K562 (cell line): ENCODE data around the gene NIFK. TPM values are rescaled to one million over a fixed set of nuclear protein-coding genes. Genes with fewer than 3 reads are reported as not detected.

Source experiments
- BRF1 ChIP-seq: IDR thresholded peaks from 3 replicates; pipeline ENCODE4 v1.6.1; 2011; ENCODE audit warnings: borderline replicate concordance, mild to moderate bottlenecking; ENCODE audit not compliant: insufficient read length; ENCODE audit errors: extremely low read depth
- E2F5 ChIP-seq: sonication (generic); formaldehyde crosslinking; IDR thresholded peaks from 2 replicates; pipeline ENCODE4 v1.8.0; 2022; ENCODE audit warnings: mild to moderate bottlenecking, missing genetic modification reagents
- EHMT2 ChIP-seq: fragments of 450-650 bp; IDR thresholded peaks from 2 replicates; pipeline ENCODE4 v1.6.1; 2018; ENCODE audit warnings: antibody characterized with exemption
- FOXM1 ChIP-seq, 2 experiments: fragments of 450-650 bp in 1 of 2; sonication (generic) in 1 of 2; formaldehyde crosslinking in 1 of 2; IDR thresholded peaks; 2 replicates each; pipeline versions ENCODE4 v1.6.1 to v1.9.0; 2017 to 2022; ENCODE audit warnings: low read depth in 2 of 2, mild to moderate bottlenecking in 2 of 2, missing genetic modification reagents in 1 of 2, moderate library complexity in 1 of 2
- FOXP4 ChIP-seq: sonication (generic); formaldehyde crosslinking; IDR thresholded peaks from 2 replicates; pipeline ENCODE4 v1.8.0; 2022; ENCODE audit warnings: mild to moderate bottlenecking, missing genetic modification reagents, borderline replicate concordance
- HMBOX1 ChIP-seq: sonication (generic); IDR thresholded peaks from 2 replicates; pipeline ENCODE4 v1.6.1; 2016
- HNRNPLL ChIP-seq: fragments of 200-400 bp; formaldehyde crosslinking; IDR thresholded peaks from 2 replicates; pipeline ENCODE4 v1.6.1; 2017; ENCODE audit warnings: low read length, low read depth, mild to moderate bottlenecking; ENCODE audit not compliant: poor library complexity, severe bottlenecking
- KLF16 ChIP-seq: IDR thresholded peaks from 2 replicates; pipeline ENCODE4 v1.6.1; 2016; ENCODE audit warnings: antibody characterized with exemption
- MYBL2 ChIP-seq, 2 experiments: fragments of 450-650 bp in 1 of 2; sonication (generic) in 1 of 2; formaldehyde crosslinking in 1 of 2; IDR thresholded peaks; 2 replicates each; pipeline versions ENCODE4 v1.6.1 to v1.8.1; 2017 to 2022; ENCODE audit warnings: borderline replicate concordance in 1 of 2, inconsistent platforms in 1 of 2, low read depth in 1 of 2, mild to moderate bottlenecking in 1 of 2, missing genetic modification reagents in 1 of 2, moderate library complexity in 1 of 2
- NFIC ChIP-seq: fragments of 450-650 bp; IDR thresholded peaks from 2 replicates; pipeline ENCODE4 v1.6.1; 2017; ENCODE audit warnings: mild to moderate bottlenecking, inconsistent platforms
- NR2C2 ChIP-seq, 2 experiments: fragments of 200-800 bp in 1 of 2; sonication (Bioruptor generic) in 1 of 2; sonication (generic) in 1 of 2; formaldehyde crosslinking in 1 of 2; IDR thresholded peaks; 2 replicates each; pipeline versions ENCODE4 v1.6.1 to v1.8.0; 2016 to 2022; ENCODE audit warnings: mild to moderate bottlenecking in 1 of 2, missing compliant biosample characterization in 1 of 2, missing genetic modification characterization in 1 of 2, missing genetic modification reagents in 1 of 2
- RAD21 ChIP-seq, 2 experiments: fragments of 250-450 bp in 1 of 2; fragments of 450-650 bp in 1 of 2; sonication (Bioruptor Pico) in 1 of 2; formaldehyde crosslinking in 1 of 2; IDR thresholded peaks in 1 of 2; conservative IDR thresholded peaks in 1 of 2; 2 replicates each; pipeline versions ENCODE4 v1.4.0 to v1.8.0; 2020 to 2022; ENCODE audit warnings: mild to moderate bottlenecking in 2 of 2, moderate library complexity in 1 of 2
- RBFOX2 ChIP-seq: fragments of 200-400 bp; formaldehyde crosslinking; IDR thresholded peaks from 2 replicates; pipeline ENCODE4 v1.6.1; 2017; ENCODE audit warnings: low read depth, mild to moderate bottlenecking, low read length, moderate library complexity
- SAFB2 ChIP-seq: fragments of 200-400 bp; formaldehyde crosslinking; IDR thresholded peaks from 2 replicates; pipeline ENCODE4 v1.6.1; 2018; ENCODE audit warnings: borderline replicate concordance, low read length, low read depth, moderate library complexity; ENCODE audit not compliant: severe bottlenecking
- SNAPC5 ChIP-seq: fragments of 250-450 bp; sonication (Bioruptor Pico); IDR thresholded peaks from 2 replicates; pipeline ENCODE4 v1.8.0; 2021; ENCODE audit warnings: moderate library complexity, mild to moderate bottlenecking, inconsistent platforms
- ZNF134 ChIP-seq: fragments of 250-450 bp; sonication (Bioruptor Pico); conservative IDR thresholded peaks from 2 replicates; pipeline ENCODE4 v1.4.0; 2020
- ZNF239 ChIP-seq: fragments of 250-450 bp; sonication (Bioruptor Pico); IDR thresholded peaks from 2 replicates; pipeline ENCODE4 v1.4.0; 2020; ENCODE audit warnings: mild to moderate bottlenecking
- ZNF280B ChIP-seq: fragments of 250-450 bp; sonication (Bioruptor Pico); IDR thresholded peaks from 2 replicates; pipeline ENCODE4 v1.5.1; 2021; ENCODE audit warnings: mild to moderate bottlenecking
- ZNF551 ChIP-seq: fragments of 250-450 bp; sonication (Bioruptor Pico); IDR thresholded peaks from 2 replicates; pipeline ENCODE4 v1.5.0; 2021; ENCODE audit warnings: mild to moderate bottlenecking, moderate library complexity
- polyA plus RNA-seq, 8 experiments: library from polyadenylated mRNA; depleted of rRNA in 4 of 8; stranded (reverse) in 5 of 8; unstranded in 3 of 8; fragments of >200 nt; fragmentation: Nextera tagmentation in 2 of 8; fragmentation: Illumina TruSeq in 1 of 8; extraction: Ambion mirVana in 2 of 8; extraction: Trizol in 1 of 8; gene quantifications; 2 replicates each; pipeline versions ENCODE4 v1.2.1 to v1.2.3, GENCODE V29; 2011 to 2014; ENCODE audit warnings: inconsistent platforms in 1 of 8, missing spikeins in 1 of 8
- total RNA-seq, 7 experiments: library from RNA; depleted of rRNA in 6 of 7; stranded (reverse); fragments of >200 nt in 6 of 7; fragmentation: Illumina TruSeq in 2 of 7; extraction: Trizol in 2 of 7; gene quantifications; 2 replicates each; pipeline versions ENCODE4 v1.2.1 to v1.2.3, GENCODE V29; 2011 to 2021; ENCODE audit warnings: low replicate concordance in 1 of 7

The NIFK gene
- total and polyA plus RNA-seq, 9 of the 15 experiments (the other 6 are each of a cell fraction or from before 2014, with no cell fraction given), result 60.2 to 426 (median 183) TPM

GRCh38 chr2:121736462-121737336 is at the start of gene NIFK (continued):
- no peak for TF ChIP-seq RAD21 (CRISPR knock-in tag; conservative IDR thresholded peaks at IDR 0.05 in 1 of 2, IDR thresholded peaks at IDR 0.05 in 1 of 2)
- TF ChIP-seq FOXP4 (CRISPR knock-in tag), result no peak
- no peak for TF ChIP-seq KLF16
- 0 out of 2 replicates have a peak, but pooled peaks have one; percentile 25 for TF ChIP-seq E2F5 (CRISPR knock-in tag)
- 0 out of 2 replicates have a peak, but pooled peaks have one; percentile 32 for TF ChIP-seq NR2C2 (CRISPR knock-in tag; IDR thresholded peaks at IDR 0.05)
- TF ChIP-seq NR2C2 (tag; IDR thresholded peaks at IDR 0.05), result no peak
- peak; percentile 63 for TF ChIP-seq HNRNPLL
- 0 out of 2 replicates have a peak, but pooled peaks have one; percentile 9 for TF ChIP-seq NFIC
- TF ChIP-seq ZNF280B (CRISPR knock-in tag), result no peak
- no peak for TF ChIP-seq SNAPC5 (CRISPR knock-in tag)
- TF ChIP-seq ZNF239 (CRISPR knock-in tag), result no peak
- TF ChIP-seq EHMT2, result no peak
- TF ChIP-seq MYBL2 (IDR thresholded peaks at IDR 0.05; ENCODE audit: low read depth), result no peak
- TF ChIP-seq MYBL2 (CRISPR knock-in tag; IDR thresholded peaks at IDR 0.05; ENCODE audit: borderline replicate concordance), result no peak
- TF ChIP-seq BRF1, result no peak
- TF ChIP-seq SAFB2, result no peak
- TF ChIP-seq RBFOX2, result peak; percentile 97
- no peak for TF ChIP-seq HMBOX1
- TF ChIP-seq FOXM1 (IDR thresholded peaks at IDR 0.05; ENCODE audit: low read depth), result no peak
- no peak for TF ChIP-seq FOXM1 (CRISPR knock-in tag; IDR thresholded peaks at IDR 0.05; ENCODE audit: low read depth)
- no peak for TF ChIP-seq ZNF134 (CRISPR knock-in tag)
- no peak for TF ChIP-seq ZNF551 (CRISPR knock-in tag)
